OCI-M2 (cell line): ENCODE results near the gene EPS8L3.
"Not testable (repeated sequence)": the region's sequence is repeated elsewhere in the genome, so short reads cannot be mapped to it uniquely, and the experiment has no call there.

Source experiments
- DNase-seq: peaks from one replicate; lab custom pipeline; 2025; ENCODE audit not compliant: unreplicated experiment; lab: John Stamatoyannopoulos, UW

EPS8L3 gene

GRCh38 chr1:109764561-109765482 is 1.1 kb upstream of the EPS8L3 start:
- DNase-seq = no peak

DNA sequence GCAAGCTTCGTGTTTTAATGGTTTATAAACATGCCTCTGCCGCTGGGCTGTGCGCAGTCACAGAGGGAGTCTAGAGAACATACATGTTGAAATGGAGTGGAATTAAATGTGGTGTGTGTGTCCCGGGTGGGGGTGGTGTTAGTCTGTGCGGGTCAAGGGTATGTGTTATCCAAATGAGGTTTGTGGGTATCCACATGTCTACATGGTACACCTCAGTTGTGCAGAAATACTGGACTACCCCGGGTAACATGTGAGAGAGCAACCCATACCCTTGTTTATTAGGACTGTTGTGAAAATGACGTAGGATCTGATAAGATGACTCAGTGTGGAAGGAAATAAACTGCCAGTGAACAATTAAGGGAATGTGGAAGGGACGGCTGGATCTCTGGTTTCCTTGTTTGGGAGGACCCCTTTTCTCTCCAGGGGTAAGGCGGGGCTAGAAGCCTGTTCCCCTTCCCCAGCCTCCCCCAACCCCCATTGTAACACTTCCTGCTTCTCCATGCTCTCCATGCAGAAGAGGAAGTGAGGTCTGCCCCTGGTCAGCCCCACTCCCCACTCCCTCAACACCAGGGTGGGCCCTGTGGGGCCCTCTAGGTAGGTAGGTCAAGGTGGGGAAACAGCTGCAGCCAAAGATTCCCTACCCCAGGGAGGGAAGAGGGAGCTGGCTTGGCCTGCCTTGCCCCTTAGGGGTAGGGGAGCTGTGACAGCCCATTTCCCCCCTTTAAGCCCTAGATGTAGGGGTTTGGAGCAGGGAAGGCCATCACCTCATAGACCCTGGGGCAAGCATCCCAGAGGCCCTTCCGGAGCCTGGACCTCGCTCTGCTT is 690 bp downstream of the EPS8L3 start:
- peak; percentile 16 for DNase-seq

GRCh38 chr1:109762039-109762585 is 1.6 kb downstream of the EPS8L3 start:
- DNase-seq = no peak

GRCh38 chr1:109761227-109762038 is 2.3 kb downstream of the EPS8L3 start:
- DNase-seq = no peak

DNA sequence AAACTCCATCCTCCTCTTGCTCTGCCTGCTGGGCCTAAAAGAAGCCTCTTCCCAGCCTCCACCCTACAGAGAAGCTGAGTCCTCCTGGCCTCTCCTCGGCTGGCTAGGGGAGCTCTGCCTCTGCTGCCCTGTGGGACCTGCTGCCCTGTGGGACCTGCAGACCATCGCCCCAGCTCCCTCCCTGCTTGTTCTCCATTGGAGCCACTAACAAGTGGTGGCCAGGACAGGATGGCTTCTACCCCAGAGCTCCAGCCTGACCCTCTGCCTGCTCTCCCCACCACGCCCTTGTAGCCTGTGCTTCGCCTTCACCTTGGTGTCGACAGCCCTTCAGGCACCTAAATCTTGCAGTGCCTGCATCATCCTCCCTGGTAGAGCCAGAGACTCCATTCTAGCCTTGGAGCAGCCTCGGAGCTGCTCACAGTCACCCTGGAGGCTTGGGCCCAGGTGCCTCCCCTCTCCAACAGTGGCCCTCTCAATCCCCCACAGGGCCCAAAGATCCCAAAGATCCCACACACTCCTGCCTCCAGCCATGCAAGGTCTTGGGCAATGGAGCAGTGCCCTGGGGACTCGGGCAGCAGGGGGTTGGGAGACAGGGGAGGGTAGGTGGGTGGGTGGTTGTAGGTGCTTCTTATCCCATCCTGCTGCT is 3.0 kb downstream of the EPS8L3 start:
- no peak for DNase-seq

DNA sequence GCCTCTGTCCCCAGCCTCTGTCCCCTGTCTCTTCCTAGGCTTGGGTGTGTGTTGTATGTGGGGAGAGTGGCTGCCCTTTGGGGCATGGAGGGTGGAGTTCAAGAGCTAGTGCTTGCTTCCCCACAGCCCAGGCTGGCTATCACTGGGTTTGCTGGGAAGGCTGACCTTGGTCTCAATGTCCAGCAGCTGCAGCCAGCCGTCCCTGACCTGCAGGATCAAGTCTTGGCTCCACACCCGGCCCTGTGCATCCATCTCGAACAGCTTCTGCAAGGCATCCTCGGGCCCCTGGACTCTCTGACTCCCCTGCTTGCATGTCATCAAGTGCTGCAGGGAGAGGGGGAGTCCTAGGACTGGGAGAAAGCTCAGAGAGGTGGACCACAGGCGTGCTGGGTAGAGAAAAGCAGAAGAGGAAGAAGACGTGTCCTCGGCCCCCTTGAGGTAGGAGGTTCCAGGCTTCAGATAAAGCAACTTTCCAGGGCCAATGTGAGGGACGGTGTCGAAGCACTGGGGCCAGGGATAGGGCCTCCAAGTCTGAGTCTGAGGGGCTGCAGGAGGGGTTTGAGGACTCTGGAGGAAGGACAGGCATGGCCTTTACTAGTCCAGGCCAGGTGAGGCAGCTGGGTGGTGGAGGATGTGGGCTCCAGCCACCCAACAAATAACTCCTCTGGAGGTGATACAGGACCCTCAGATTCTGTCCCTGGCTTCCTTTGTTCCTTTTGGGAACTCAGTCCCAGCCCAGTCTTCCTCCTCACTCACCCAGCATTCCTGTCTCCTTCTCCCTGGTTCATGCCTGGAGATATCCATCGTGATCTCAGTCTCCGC is 4.0 kb downstream of the EPS8L3 start:
- no peak for DNase-seq

GRCh38 chr1:109757936-109758786 is 5.6 kb downstream of the EPS8L3 start:
- DNase-seq = no peak

GRCh38 chr1:109756848-109757521 is 6.7 kb downstream of the EPS8L3 start:
- DNase-seq = no peak

- not testable (repeated sequence) for DNase-seq
Measured at GRCh38 chr1:109756325-109756724, 7.4 kb downstream of the EPS8L3 start.

GRCh38 chr1:109754738-109755137 is 9.0 kb downstream of the EPS8L3 start:
- DNase-seq = no peak

DNA sequence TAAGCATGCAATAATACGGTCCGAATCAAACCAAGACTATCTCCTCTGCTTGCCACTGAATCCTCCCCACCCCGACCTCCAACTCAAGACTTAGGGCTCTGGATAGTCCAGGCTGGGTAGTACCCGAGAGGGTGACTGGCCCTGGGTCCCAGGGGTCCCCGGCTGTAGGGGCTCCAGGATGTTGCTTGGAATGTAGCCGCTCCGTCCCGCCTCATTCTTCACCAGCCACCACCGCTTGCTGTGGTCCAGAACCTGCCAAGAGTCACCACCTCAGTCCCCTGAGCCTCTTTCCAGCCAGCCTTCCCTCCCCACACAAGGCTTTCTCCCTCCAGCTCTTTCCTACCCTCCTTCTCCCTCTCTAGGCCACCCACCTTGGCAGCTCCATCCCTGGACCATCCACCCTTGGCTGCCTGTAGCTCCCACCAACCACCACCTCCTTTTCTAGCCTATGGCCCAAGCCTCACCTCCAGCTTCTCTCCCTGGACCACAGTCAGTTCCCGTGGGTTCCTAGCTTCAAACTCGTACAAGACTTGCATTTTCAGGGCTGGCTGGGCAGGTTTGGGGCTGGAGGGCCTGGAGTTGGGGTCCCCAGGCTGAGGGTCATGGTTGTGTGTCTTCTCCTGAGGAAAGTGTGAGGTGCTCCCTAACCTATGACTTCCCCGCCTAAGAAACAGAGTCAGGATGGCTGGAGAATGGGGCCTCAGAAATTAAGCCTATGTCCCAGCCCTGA is 12.0 kb downstream of the EPS8L3 start:
- no peak for DNase-seq

DNA sequence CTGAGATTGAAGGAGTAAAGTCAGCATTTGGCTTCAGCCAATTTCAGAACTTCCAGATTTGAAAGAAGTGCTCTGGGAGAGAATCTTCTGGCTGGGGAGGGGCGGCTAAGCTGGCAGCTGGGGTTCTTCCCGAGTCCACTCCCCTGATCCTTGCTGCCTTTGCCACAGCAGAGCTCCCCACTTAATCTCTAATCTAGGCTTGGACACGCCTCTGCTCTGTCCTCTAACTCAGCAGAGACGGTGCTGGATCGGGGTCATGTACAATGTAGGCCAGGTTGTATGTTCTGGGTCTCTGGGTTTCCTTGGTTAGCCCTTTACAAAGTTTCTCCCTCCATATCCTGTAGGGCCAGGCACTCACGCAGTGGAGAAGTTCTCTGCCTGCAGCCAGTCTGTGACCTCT is 12.8 kb downstream of the EPS8L3 start:
- DNase-seq = no peak

DNA sequence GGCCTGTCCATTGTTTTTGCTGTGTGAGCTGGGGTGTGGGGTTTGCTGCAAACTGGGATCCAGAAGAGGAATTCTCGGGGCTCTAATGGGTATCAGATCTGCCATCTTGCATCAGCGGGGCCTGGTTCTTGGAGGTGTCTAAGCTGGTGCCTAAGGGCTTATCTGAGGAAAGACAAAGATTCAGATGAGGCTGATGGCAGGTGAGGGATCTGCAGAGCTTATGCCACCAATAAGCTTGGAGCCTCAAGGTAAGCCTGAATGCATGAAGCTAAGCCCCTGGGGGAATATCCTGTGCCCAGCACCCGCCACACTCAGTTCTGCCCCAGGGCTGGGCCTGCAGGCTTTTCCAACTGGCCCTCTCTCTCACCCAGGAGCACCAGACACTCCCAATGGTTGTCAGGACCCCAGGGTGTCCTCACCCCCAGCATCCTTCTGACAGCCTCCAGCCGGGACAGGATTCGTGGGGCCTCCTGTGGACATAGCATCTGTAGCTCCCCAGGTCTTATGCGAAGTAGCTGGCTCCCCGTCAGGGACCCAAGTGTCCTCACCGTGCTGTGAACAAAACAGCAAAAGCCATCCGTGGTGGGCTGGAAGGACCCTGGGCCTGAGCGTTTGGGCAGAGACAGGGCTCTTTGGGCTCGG is 13.4 kb downstream of the EPS8L3 start:
- no peak for DNase-seq

GRCh38 chr1:109749221-109749620 is 14.5 kb downstream of the EPS8L3 start:
- no peak for DNase-seq

DNA sequence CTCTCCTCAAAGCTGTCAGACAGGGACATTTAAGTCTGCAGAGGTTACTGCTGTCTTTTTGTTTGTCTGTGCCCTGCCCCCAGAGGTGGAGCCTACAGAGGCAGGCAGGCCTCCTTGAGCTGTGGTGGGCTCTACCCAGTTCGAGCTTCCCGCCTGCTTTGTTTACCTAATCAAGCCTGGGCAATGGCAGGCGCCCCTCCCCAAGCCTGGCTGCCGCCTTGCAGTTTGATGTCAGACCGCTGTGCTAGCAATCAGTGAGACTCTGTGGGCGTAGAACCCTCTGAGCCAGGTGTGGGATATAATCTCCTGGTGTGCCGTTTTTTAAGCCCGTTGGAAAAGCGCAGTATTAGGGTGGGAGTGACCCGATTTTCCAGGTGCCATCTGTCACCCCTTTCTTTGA is 15.4 kb downstream of the EPS8L3 start:
- not testable (repeated sequence) for DNase-seq

DNA sequence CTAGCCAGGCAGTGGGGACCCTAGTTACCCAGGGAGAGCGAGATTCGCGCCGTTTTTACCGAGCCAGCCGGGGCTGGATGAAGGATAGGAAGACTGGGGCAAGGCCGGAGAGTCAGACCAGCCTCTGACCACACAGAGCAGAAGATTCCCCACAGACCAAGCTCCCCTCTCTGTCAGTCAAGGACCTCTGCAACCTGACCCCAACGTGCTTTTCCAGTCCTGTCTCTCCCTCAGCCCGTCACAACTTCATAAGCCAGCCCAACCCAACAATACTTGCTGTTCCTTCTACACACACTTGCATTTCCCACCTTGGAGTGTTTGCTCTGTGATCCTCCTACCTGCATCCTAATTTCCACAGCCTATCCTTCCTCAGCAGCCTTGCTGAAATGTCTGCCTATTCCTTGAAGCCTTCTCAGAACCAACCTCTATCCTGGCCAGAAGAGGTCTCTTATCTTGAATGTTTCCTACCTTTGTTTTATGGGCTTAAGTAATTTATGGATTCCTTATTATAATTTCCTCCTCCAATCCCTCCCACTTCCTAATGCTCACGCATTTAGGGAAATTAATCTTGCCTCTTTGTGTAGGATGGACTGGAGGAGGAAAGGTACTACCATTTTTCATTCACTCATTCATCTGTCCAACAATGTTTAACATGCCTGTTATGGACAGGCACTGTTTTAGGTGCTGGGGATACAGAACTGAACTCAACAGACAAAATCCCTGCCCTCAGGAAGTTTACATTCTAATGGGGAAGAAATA is 22.9 kb downstream of the EPS8L3 start, which contains the start of gene GSTM3:
GSTM3 (minus strand) TSS at position 424 of the 759 bp plus-strand sequence. CDS start 751 bp downstream, outside the sequence.
- DNase-seq = no peak
